ENCODE results near the gene ANKRD12. TPM values are rescaled to one million over a fixed set of nuclear protein-coding genes. Genes with fewer than 3 reads are reported as not detected.
A peak's percentile ranks its signal among the peaks of the same experiment; 100 is the strongest.
"Not testable (repeated sequence)": the region's sequence is repeated elsewhere in the genome, so short reads cannot be mapped to it uniquely, and the experiment has no call there.

The ANKRD12 gene
- total RNA-seq, 2 experiments from 2014 or later = 57.5 to 96.0 TPM

DNA sequence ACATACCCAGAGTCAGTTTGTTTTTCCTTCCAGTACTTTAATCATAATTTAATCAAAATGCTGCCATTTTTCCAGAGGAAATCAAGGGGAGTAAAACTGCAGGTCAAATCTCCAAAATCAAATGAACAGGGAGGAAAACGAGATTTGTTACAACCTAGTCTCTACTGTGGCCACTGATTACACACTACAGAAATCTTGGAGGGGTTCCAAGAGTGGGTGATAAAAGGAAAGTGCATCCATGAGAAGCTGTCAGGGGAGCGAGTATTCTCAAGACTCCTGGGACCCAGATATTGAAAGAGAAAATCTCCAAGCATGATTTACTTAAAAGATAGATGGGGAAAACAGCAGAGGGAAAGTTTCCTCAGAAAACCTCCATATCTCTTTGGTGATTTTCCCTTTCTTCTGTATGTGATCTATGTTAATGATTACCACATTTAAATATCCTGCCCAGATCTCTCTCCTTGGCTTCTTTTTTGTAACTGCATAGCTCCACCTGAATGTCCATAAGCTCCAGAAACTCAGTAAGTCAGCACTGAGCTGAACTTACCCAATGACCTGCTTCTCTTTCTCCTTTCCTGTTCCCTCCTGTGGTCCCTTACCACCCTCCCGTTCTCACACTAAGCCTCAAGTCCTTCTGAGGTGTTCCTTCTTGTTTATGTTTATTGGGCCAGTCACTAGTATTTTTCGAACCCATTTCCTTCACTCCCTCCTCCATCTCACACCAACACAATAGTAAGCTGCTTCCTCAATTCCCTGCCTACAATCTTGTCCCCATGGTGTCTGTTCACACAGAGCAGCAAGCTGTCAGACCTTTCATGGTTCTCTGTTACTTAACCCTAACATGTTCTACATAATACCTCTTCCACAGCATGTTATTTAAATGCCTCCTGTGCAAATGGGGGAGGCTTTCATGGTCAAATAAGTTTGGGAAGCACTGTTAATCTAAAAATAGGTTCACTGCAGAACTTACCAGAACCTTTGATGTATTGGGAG, 124.1 kb downstream of the ANKRD12 start:
- DNase-seq (no peak), ATAC-seq (no peak)
- ChIA-PET CTCF (interaction anchor here (0.6 kb wide), 1 partner anchor 105 kb away, joined by 3 read pairs; no protein-coding TSS in a partner anchor), POLR2A (no interaction called here)
- Mint-ChIP-seq H3K27me3 (no peaks in the 10 kb centered on the region), H3K36me3 (ENCODE audit: low read depth) (peaks cover 53% of the 10 kb centered on the region), H3K9me3 (ENCODE audit: low read depth) (peaks cover 4% of the 10 kb centered on the region), H3K4me1 (peaks cover 6% of the 10 kb centered on the region), H3K4me3 (no peak overlapping the region), H3K27ac (peak overlapping the region; percentile 7)
- intact Hi-C loops (cut with DNase I, micrococcal nuclease) = no loop called here

DNA sequence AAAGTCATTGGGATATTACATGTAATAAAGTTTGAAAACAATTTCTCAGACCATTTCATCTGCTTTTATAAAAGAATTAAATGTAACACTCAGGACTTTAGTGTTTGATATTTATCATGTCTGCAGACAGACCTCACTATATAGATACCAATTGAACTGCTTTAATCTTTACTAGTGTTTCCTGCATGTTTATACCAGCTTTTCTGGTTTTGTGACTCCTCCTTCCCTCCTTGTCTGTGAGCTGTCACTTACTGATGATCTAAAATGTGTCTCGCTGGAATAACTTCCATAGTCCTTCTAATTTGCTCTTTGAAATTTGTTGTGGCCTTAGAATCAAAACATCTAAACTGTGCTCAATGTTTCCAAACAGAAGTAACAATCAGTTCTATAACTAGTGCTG, 126.7 kb downstream of the ANKRD12 start:
- CTCF ChIA-PET = interaction anchor here (1.2 to 2.1 kb wide), 3 partner anchors 9 to 190 kb away, joined by 4 read pairs; no protein-coding TSS in a partner anchor
- DNase-seq (no peak), ATAC-seq (no peak)
- Mint-ChIP-seq H3K4me3 (no peak overlapping the region), H3K9me3 (ENCODE audit: low read depth) (no peaks in the 10 kb centered on the region), H3K36me3 (ENCODE audit: low read depth) (peaks cover 53% of the 10 kb centered on the region), H3K4me1 (no peaks in the 10 kb centered on the region), H3K27ac (peak overlapping the region; percentile 11), H3K27me3 (no peaks in the 10 kb centered on the region)
- POLR2A ChIA-PET = interaction anchor here (0.7 kb wide), 1 partner anchor 70 kb away, joined by 3 read pairs; no protein-coding TSS in a partner anchor
- intact Hi-C loops (cut with DNase I, micrococcal nuclease) = no loop called here

- H3K36me3 Mint-ChIP-seq (ENCODE audit: low read depth) = peaks cover 57% of the 10 kb centered on the region
- peak; percentile 28 for DNase-seq
- H3K27me3 Mint-ChIP-seq; ATAC-seq; H3K27ac Mint-ChIP-seq; H3K4me3 Mint-ChIP-seq; POLR2A ChIA-PET; H3K4me1 Mint-ChIP-seq; intact Hi-C loops (cut with DNase I, micrococcal nuclease); H3K9me3 Mint-ChIP-seq (ENCODE audit: low read depth): not testable (repeated sequence)
- CTCF ChIA-PET = interaction anchor here (1.2 to 2.1 kb wide), 2 partner anchors 17 to 191 kb away, joined by 4 read pairs; no protein-coding TSS in a partner anchor
Observed at GRCh38 chr18:9264797-9265196, 128.2 kb downstream of the ANKRD12 start.

GRCh38 chr18:9273221-9273620, 136.6 kb downstream of the ANKRD12 start:
- no peak overlapping the region for H3K4me3 Mint-ChIP-seq
- intact Hi-C loops (cut with DNase I, micrococcal nuclease) = no loop called here
- POLR2A ChIA-PET = no interaction called here
- H3K36me3 Mint-ChIP-seq (ENCODE audit: low read depth) = peaks cover 51% of the 10 kb centered on the region
- CTCF ChIA-PET = no interaction called here
- no peaks in the 10 kb centered on the region for H3K27me3 Mint-ChIP-seq
- no peak overlapping the region for H3K27ac Mint-ChIP-seq
- DNase-seq = no peak
- no peaks in the 10 kb centered on the region for H3K9me3 Mint-ChIP-seq (ENCODE audit: low read depth)
- no peak for ATAC-seq
- H3K4me1 Mint-ChIP-seq = no peaks in the 10 kb centered on the region

GRCh38 chr18:9275890-9276289, 139.3 kb downstream of the ANKRD12 start:
- H3K27me3 Mint-ChIP-seq = no peaks in the 10 kb centered on the region
- ATAC-seq (no peak), DNase-seq (no peak)
- no peak overlapping the region for H3K4me3 Mint-ChIP-seq
- intact Hi-C loops (cut with DNase I, micrococcal nuclease) = no loop called here
- no peaks in the 10 kb centered on the region for H3K9me3 Mint-ChIP-seq (ENCODE audit: low read depth)
- H3K36me3 Mint-ChIP-seq (ENCODE audit: low read depth) = peaks cover 57% of the 10 kb centered on the region
- no peak overlapping the region for H3K27ac Mint-ChIP-seq
- POLR2A ChIA-PET = interaction anchor here (0.6 kb wide), 1 partner anchor 203 kb away, joined by 5 read pairs; no protein-coding TSS in a partner anchor
- CTCF ChIA-PET = interaction anchor here (0.8 kb wide), 2 partner anchors 193 to 288 kb away, joined by 3 to 4 read pairs; no protein-coding TSS in a partner anchor
- H3K4me1 Mint-ChIP-seq = no peaks in the 10 kb centered on the region

- Mint-ChIP-seq H3K36me3 (ENCODE audit: low read depth) (peaks cover 59% of the 10 kb centered on the region), H3K4me1 (no peaks in the 10 kb centered on the region), H3K9me3 (ENCODE audit: low read depth) (no peaks in the 10 kb centered on the region), H3K4me3 (no peak overlapping the region), H3K27ac (no peak overlapping the region), H3K27me3 (no peaks in the 10 kb centered on the region)
- DNase-seq (no peak), ATAC-seq (no peak)
- intact Hi-C loops (cut with DNase I, micrococcal nuclease) = no loop called here
- POLR2A ChIA-PET = no interaction called here
- CTCF ChIA-PET = no interaction called here
Observed at GRCh38 chr18:9278028-9278427, 141.4 kb downstream of the ANKRD12 start.

GRCh38 chr18:9280849-9281248, 144.3 kb downstream of the ANKRD12 start:
- Mint-ChIP-seq H3K27ac (no peak overlapping the region), H3K9me3 (ENCODE audit: low read depth) (no peaks in the 10 kb centered on the region), H3K27me3 (no peaks in the 10 kb centered on the region), H3K36me3 (ENCODE audit: low read depth) (peaks cover 53% of the 10 kb centered on the region), H3K4me1 (no peaks in the 10 kb centered on the region), H3K4me3 (no peak overlapping the region)
- no peak for DNase-seq
- CTCF ChIA-PET = no interaction called here
- POLR2A ChIA-PET = no interaction called here
- no peak for ATAC-seq
- intact Hi-C loops (cut with DNase I, micrococcal nuclease) = no loop called here

GRCh38 chr18:9281780-9282179, 145.2 kb downstream of the ANKRD12 start:
- ChIA-PET CTCF (no interaction called here), POLR2A (no interaction called here)
- Mint-ChIP-seq H3K27ac (no peak overlapping the region), H3K4me3 (no peak overlapping the region), H3K36me3 (ENCODE audit: low read depth) (peaks cover 48% of the 10 kb centered on the region), H3K4me1 (no peaks in the 10 kb centered on the region), H3K27me3 (no peaks in the 10 kb centered on the region), H3K9me3 (ENCODE audit: low read depth) (no peaks in the 10 kb centered on the region)
- ATAC-seq = no peak
- intact Hi-C loops (cut with DNase I, micrococcal nuclease) = no loop called here
- DNase-seq = no peak

DNA sequence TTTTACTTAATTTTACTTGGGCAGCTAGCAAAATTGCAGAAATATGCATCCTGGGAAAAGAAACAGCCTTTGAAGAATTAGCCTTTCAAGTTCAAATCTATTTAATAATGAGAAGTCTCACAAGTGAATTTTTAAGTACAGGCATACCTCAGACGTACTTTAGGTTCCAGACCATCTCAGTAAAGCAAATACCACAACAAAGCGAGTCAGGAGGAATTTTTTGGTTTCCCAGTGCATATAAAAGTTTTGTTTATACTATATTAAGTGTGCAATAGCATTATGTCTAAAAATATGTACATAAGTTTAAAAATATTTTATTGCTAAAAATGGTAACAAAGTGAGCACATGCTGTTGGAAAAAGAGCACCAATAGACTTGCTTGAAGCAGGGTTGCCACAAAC, 147.2 kb downstream of the ANKRD12 start:
- H3K9me3 Mint-ChIP-seq (ENCODE audit: low read depth) = peaks cover 1% of the 10 kb centered on the region
- H3K4me3 Mint-ChIP-seq = no peak overlapping the region
- no peaks in the 10 kb centered on the region for H3K27me3 Mint-ChIP-seq
- ATAC-seq (no peak), DNase-seq (no peak)
- CTCF ChIA-PET = no interaction called here
- peaks cover 35% of the 10 kb centered on the region for H3K36me3 Mint-ChIP-seq (ENCODE audit: low read depth)
- POLR2A ChIA-PET = no interaction called here
- intact Hi-C loops (cut with DNase I, micrococcal nuclease) = no loop called here
- H3K27ac Mint-ChIP-seq = no peak overlapping the region
- H3K4me1 Mint-ChIP-seq = no peaks in the 10 kb centered on the region

GRCh38 chr18:9285604-9286003, 149.0 kb downstream of the ANKRD12 start:
- Mint-ChIP-seq H3K27ac (no peak overlapping the region), H3K9me3 (ENCODE audit: low read depth) (peaks cover 5% of the 10 kb centered on the region), H3K4me3 (no peak overlapping the region), H3K4me1 (no peaks in the 10 kb centered on the region), H3K27me3 (no peaks in the 10 kb centered on the region), H3K36me3 (ENCODE audit: low read depth) (peaks cover 24% of the 10 kb centered on the region)
- intact Hi-C loops (cut with DNase I, micrococcal nuclease) = loop anchor here in 1 of 2 experiments (5.0 kb wide), 1 partner anchor 228 kb away; no protein-coding TSS in a partner anchor
- ChIA-PET POLR2A (no interaction called here), CTCF (interaction anchor here (0.7 kb wide), 1 partner anchor 411 kb away, joined by 4 read pairs; no protein-coding TSS in a partner anchor)
- DNase-seq (no peak), ATAC-seq (no peak)

DNA sequence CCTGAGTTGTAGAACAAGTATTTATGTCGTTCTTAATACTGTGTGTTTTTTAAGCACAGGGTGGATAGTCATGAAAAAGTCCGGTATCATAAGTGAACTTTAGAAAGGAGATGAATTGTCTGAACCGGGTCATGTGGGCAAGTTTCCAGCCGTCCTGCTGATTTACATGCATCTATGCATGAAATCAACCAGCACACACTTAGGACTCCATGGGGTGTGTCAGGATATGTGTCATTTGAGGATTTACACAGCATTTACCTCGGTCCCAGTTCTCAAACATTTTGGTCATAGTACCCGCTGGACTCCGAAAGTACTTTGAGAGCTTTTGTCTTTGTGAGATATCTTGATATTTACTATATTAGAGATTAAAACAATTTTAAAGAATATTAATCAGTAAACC, 150.5 kb downstream of the ANKRD12 start:
- intact Hi-C loops (cut with DNase I, micrococcal nuclease) = loop anchor here in 1 of 2 experiments (5.0 kb wide), 1 partner anchor 230 kb away; no protein-coding TSS in a partner anchor
- DNase-seq = no peak
- no peak for ATAC-seq

GRCh38 chr18:9289698-9290097, 153.1 kb downstream of the ANKRD12 start:
- CTCF ChIA-PET = no interaction called here
- peaks cover 10% of the 10 kb centered on the region for H3K36me3 Mint-ChIP-seq (ENCODE audit: low read depth)
- H3K4me3 Mint-ChIP-seq = no peak overlapping the region
- intact Hi-C loops (cut with DNase I, micrococcal nuclease) = loop anchor here in 1 of 2 experiments (5.0 kb wide), 1 partner anchor 232 kb away; no protein-coding TSS in a partner anchor
- H3K27me3 Mint-ChIP-seq = no peaks in the 10 kb centered on the region
- peaks cover 27% of the 10 kb centered on the region for H3K9me3 Mint-ChIP-seq (ENCODE audit: low read depth)
- H3K4me1 Mint-ChIP-seq = no peaks in the 10 kb centered on the region
- ATAC-seq (no peak), DNase-seq (no peak)
- POLR2A ChIA-PET = no interaction called here
- H3K27ac Mint-ChIP-seq = no peak overlapping the region

More for the DNA sequence above, 150.5 kb downstream of the ANKRD12 start:
- H3K9me3 Mint-ChIP-seq (ENCODE audit: low read depth) = peaks cover 9% of the 10 kb centered on the region
- POLR2A ChIA-PET = no interaction called here
- H3K36me3 Mint-ChIP-seq (ENCODE audit: low read depth) = peaks cover 18% of the 10 kb centered on the region
- no peaks in the 10 kb centered on the region for H3K27me3 Mint-ChIP-seq
- no peak overlapping the region for H3K4me3 Mint-ChIP-seq
- H3K27ac Mint-ChIP-seq = no peak overlapping the region
- CTCF ChIA-PET = no interaction called here
- no peaks in the 10 kb centered on the region for H3K4me1 Mint-ChIP-seq
